SK-N-MC (cell line): ENCODE measurements around the gene TMEM59.

Experiments used
- DNase-seq: peaks from one replicate; pipeline ENCODE4 v3.0.0-alpha.2; 2011; ENCODE audit warnings: low read depth, low spot score
- H3K27ac ChIP-seq: fragments of 200-600 bp; sonication (generic); 2 replicates; pipeline ENCODE4 v1.5.1; 2016; ENCODE audit warnings: mixed run types
- H3K36me3 ChIP-seq: fragments of 200-600 bp; sonication (generic); 2 replicates; pipeline ENCODE4 v1.6.1; 2017; ENCODE audit warnings: antibody characterized with exemption, low read length, mixed read lengths; ENCODE audit not compliant: insufficient read depth
- H3K4me3 ChIP-seq: fragments of 200-600 bp; sonication (generic); 2 replicates; pipeline ENCODE4 v1.5.1; 2016
- H3K9ac ChIP-seq: fragments of 200-600 bp; sonication (generic); 2 replicates; pipeline ENCODE4 v1.8.0; 2017; ENCODE audit warnings: mixed run types, mixed read lengths; ENCODE audit not compliant: insufficient read length
- H3K9me3 ChIP-seq: fragments of 200-600 bp; sonication (generic); 2 replicates; pipeline ENCODE4 v1.6.1; 2017; ENCODE audit warnings: low read depth, mild to moderate bottlenecking, antibody characterized with exemption, low read length, moderate library complexity, mixed read lengths
- EZH2 ChIP-seq: fragments of 200-600 bp; sonication (generic); IDR thresholded peaks from one replicate; pipeline ENCODE4 v1.6.1; 2017; ENCODE audit warnings: antibody characterized with exemption
- FOXP2 ChIP-seq: optimal IDR thresholded peaks from 2 replicates; pipeline ENCODE3; 2011; ENCODE audit warnings: mild to moderate bottlenecking, moderate library complexity; ENCODE audit not compliant: insufficient read depth; ENCODE audit errors: extremely low read length, control extremely low read depth
- POLR2AphosphoS5 ChIP-seq: IDR thresholded peaks from 2 replicates; pipeline ENCODE4 v1.6.1; 2012; ENCODE audit warnings: mild to moderate bottlenecking, low read depth, low read length, borderline replicate concordance

The TMEM59 gene

GRCh38 chr1:54018635-54019034 lies 34.4 kb downstream of the TMEM59 start:
- DNase-seq: no peak
- Histone ChIP-seq H3K36me3 (no peaks in the 10 kb centered on the region), H3K4me3 (no peak overlapping the region), H3K9ac (no peak overlapping the region), H3K27ac (no peak overlapping the region), H3K9me3 (no peaks in the 10 kb centered on the region)
- no peak for TF ChIP-seq POLR2AphosphoS5
- no peak for TF ChIP-seq FOXP2
- no peak for TF ChIP-seq EZH2

DNA sequence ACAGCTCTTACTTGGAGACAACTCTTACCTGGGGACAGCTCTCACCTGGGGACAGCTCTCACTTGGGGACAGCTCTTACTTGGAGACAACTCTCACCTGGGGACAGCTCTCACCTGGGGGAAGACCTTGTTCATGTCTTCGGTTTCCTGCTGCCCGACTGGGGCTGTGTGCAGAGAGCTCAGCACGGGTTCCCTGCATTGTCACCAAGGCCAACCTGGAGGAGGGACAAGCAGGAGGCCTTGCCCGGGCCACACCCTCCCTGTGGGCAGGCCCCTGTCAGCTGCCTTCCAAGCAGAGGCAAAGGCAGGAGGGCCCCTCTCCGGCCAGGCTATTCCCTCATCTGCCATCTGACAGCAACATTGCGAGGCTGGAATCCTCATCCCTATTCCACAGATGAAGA lies 35.0 kb downstream of the TMEM59 start, which contains the start of gene LDLRAD1:
Gene LDLRAD1 (minus strand): TSS at position 208 of the 400 bp plus-strand sequence. CDS start 74 bp downstream, at position 134.
- no peak for TF ChIP-seq POLR2AphosphoS5
- TF ChIP-seq FOXP2: no peak
- TF ChIP-seq EZH2: no peak
- Histone ChIP-seq H3K9ac (no peak within 1 kb of the TSS), H3K4me3 (no peak within 1 kb of the TSS), H3K9me3 (no peaks in the 10 kb centered on the region), H3K36me3 (no peaks in the 10 kb centered on the region), H3K27ac (no peak within 1 kb of the TSS)
- DNase-seq: no peak

DNA sequence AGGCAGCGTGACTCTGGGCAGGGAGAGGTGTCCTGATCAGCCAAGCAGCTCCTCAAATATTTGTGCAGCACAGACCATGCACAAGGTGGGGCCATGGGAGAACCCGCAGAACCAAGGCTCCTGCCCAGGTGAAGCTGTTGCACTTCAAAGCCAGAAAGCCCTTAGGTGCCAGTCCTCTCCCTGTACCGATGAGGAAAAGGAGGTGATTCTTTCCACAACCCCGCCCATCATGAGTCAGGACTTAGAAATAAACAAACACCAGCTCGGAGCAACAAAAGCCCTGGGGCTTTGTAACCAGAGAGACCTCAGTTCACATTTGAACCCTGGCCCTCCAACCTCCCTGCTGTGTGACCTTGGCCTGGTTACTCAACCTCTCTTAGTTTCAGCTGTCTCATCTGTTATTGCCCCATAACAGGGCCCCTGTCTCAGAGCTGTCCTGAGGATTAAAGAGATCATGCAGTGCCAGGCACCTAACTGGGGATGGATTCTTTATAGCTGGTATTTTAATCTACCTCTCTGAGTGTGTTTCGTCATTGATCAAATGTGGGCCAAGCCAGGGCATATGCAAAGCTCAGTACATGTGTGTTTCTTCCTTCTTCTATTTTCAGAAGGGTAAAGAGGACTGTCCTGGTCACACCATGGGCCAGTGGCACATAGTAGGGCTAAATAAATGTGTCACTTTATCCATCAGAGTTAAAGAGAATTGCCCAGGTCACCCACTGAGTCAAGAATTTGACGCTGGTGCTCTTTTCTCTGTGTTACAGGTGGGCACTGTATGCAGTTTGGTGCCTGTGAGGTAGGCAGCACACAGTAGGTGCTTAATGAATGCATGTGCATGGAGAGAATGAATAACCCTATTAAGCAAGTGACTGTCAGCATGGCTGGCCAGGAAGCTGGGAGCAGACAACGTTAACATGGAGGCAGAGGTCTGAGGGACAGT lies 36.4 kb downstream of the TMEM59 start:
- no peak overlapping the region for H3K4me3 ChIP-seq
- no peak overlapping the region for H3K27ac ChIP-seq
- no peaks in the 10 kb centered on the region for H3K36me3 ChIP-seq
- no peak for TF ChIP-seq FOXP2
- TF ChIP-seq POLR2AphosphoS5: no peak
- TF ChIP-seq EZH2: no peak
- no peak overlapping the region for H3K9ac ChIP-seq
- no peaks in the 10 kb centered on the region for H3K9me3 ChIP-seq
- DNase-seq: no peak

DNA sequence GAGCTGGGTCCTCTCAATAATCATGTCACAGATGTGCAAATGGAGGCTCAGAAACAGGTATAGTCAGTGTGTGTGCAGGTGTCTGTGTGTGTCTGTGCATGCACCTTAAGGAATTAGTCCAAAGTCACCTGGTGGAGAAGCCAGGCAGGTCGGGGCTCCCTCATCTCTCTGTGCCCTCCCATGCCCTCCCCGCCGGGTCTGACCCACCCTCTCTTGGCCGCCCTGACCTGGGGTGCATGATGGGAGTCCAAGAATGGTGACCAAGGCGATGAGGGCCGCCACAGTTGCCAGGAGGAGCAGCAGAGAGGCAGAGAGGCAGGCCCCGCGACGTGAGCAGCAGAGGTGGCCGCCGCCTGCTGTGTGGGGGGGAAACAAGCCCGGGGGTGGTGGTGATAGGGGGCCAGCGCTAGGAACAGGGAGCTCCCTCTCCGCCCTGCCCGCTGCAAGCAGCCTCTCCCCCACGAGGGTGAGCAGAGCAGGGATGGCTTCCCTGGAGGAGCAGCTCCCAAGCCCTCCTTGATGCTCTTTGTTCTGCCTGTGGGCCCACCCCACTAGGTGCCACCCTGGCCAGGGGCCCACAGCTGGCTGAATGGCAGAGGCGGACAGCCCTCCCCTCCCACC lies 38.9 kb downstream of the TMEM59 start:
- Histone ChIP-seq H3K9me3 (no peaks in the 10 kb centered on the region), H3K27ac (no peak overlapping the region), H3K36me3 (no peaks in the 10 kb centered on the region), H3K4me3 (no peak overlapping the region), H3K9ac (no peak overlapping the region)
- DNase-seq: no peak
- no peak for TF ChIP-seq POLR2AphosphoS5

DNA sequence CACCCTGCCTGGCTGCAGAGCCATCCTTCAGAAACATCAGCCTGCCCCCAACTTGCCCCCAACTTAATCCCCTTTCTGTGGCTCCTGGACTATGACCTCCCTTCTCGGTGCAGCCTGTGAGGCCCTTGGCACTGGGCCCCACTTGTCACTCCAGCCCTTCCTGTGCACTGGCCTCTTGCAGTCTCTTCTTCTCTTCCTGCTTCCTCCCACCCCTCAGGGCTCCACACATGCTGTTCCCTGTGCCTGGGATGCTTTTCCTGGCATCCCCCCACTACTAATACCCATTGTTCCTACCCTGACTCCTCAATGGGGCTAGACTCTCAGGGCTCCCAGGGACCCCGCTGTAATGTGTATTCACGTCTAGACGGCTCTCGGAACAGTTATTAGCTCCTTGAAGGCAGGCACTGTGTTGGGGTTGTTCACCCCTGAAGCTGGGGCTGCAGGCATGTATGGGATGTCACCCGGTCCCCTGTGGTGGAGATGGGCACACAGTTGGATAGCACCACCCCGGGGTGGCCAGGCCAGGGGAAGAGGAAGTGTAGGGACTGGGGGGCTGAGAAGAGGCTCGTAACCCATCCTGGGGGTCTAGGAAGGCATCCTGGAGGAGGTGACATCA lies 39.5 kb downstream of the TMEM59 start:
- DNase-seq: no peak
- no peak overlapping the region for H3K4me3 ChIP-seq
- no peak overlapping the region for H3K9ac ChIP-seq
- H3K9me3 ChIP-seq: no peaks in the 10 kb centered on the region
- no peak for TF ChIP-seq POLR2AphosphoS5
- TF ChIP-seq FOXP2: no peak
- no peak for TF ChIP-seq EZH2
- H3K27ac ChIP-seq: no peak overlapping the region
- H3K36me3 ChIP-seq: no peaks in the 10 kb centered on the region

DNA sequence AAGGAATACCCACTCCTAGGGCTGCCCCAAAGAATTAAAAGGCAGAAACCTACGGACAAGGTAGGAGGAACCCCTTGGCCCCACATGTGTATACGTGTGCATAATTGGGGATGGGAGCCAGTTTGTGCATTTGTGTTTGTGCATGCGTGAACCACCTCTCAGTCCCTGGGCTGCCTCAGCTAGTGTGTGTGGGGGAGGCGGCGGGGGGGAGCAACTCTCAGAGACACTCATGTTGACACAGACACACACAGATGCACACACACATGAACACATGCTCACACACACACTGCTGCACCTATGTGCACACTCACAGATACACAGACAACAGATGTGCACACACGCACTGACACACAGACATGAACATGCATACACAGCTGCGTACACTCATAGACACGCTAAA lies 40.1 kb downstream of the TMEM59 start:
- no peak overlapping the region for H3K4me3 ChIP-seq
- no peak overlapping the region for H3K27ac ChIP-seq
- no peaks in the 10 kb centered on the region for H3K36me3 ChIP-seq
- no peak overlapping the region for H3K9ac ChIP-seq
- no peak for TF ChIP-seq POLR2AphosphoS5
- TF ChIP-seq FOXP2: no peak
- no peak for TF ChIP-seq EZH2
- no peaks in the 10 kb centered on the region for H3K9me3 ChIP-seq
- DNase-seq: no peak

GRCh38 chr1:54012008-54012325 lies 41.0 kb downstream of the TMEM59 start:
- Histone ChIP-seq H3K9ac (no peak overlapping the region), H3K9me3 (no peaks in the 10 kb centered on the region), H3K27ac (no peak overlapping the region), H3K36me3 (no peaks in the 10 kb centered on the region), H3K4me3 (no peak overlapping the region)
- DNase-seq: no peak
- no peak for TF ChIP-seq POLR2AphosphoS5
- no peak for TF ChIP-seq FOXP2

DNA sequence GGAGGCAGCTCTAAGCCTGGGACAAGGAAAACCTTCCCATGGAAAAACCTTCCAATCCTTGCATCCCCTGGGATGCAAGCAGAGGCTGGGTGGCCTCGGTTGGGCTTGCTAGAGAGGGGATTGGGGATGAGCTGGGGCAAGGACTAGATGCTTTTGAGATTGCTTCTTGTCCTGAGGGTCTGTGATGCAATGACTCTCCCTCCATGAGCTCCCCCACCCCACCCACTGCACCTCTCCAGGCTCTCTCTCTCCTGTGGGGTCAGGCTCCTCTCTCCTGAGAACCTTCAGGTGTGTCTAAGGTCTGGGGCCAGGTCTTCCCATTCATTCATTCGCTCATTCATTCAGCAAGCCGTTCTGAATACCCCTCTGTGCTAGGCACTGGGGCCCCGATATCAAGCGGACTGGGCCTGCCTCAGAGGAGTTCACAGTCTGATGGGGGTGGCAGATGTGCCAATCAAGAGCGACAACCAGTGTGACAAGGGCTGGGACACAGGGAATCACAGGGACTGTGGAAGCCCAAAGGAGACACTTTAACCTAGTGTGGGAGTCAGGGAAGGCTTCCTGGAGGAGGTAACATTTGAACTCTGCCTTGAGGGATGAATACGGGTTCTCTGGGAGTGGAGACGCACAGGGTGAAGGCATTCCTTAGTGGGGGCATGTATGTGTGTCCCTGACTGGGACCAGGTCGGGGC lies 41.5 kb downstream of the TMEM59 start:
- H3K27ac ChIP-seq: no peak overlapping the region

More for the DNA sequence above, 41.5 kb downstream of the TMEM59 start:
- DNase-seq: no peak
- Histone ChIP-seq H3K4me3 (no peak overlapping the region), H3K9me3 (no peaks in the 10 kb centered on the region), H3K9ac (no peak overlapping the region), H3K36me3 (no peaks in the 10 kb centered on the region)
- no peak for TF ChIP-seq POLR2AphosphoS5
- no peak for TF ChIP-seq EZH2
- TF ChIP-seq FOXP2: no peak
